OCI-LY3 (cell line): ENCODE measurements around the gene ABHD17B.

Experiments
- H2AFZ ChIP-seq: fragments of 200-600, 300-600 bp; shearing (Covaris generic); 2 replicates; pipeline ENCODE4 v1.6.0; 2014; ENCODE audit warnings: antibody characterized with exemption, low read depth, low read length
- H3K27ac ChIP-seq: fragments of 200-600, 300-600 bp; sonication (generic); 2 replicates; pipeline ENCODE4 v1.5.1; 2014; ENCODE audit warnings: mild to moderate bottlenecking, low read length, moderate library complexity, mixed read lengths
- H3K27me3 ChIP-seq: fragments of 200-600, 300-600 bp; sonication (generic); 2 replicates; pipeline ENCODE4 v1.6.1; 2014; ENCODE audit warnings: low read depth, low read length, mixed read lengths
- H3K36me3 ChIP-seq: fragments of 200-600, 300-600 bp; sonication (generic); replicated peaks from 2 replicates; pipeline ENCODE3; 2014; ENCODE audit warnings: low read depth, low read length, mixed read lengths
- H3K4me1 ChIP-seq: fragments of 300-600, 200-600 bp; sonication (generic); 2 replicates; pipeline ENCODE4 v1.6.1; 2014; ENCODE audit warnings: low read length, mixed read lengths
- H3K4me2 ChIP-seq: fragments of 200-600, 300-600 bp; sonication (generic); 2 replicates; pipeline ENCODE4 v1.6.1; 2014; ENCODE audit warnings: low read length, mixed read lengths
- H3K4me3 ChIP-seq: fragments of 300-600, 200-600 bp; sonication (generic); 2 replicates; pipeline ENCODE4 v1.5.1; 2014; ENCODE audit warnings: antibody characterized with exemption, mild to moderate bottlenecking, low read length, moderate library complexity
- H3K79me2 ChIP-seq: fragments of 300-600, 200-600 bp; shearing (Covaris generic); 2 replicates; pipeline ENCODE4 v1.6.1; 2014; ENCODE audit warnings: mild to moderate bottlenecking, low read length, mixed read lengths
- H3K9ac ChIP-seq: fragments of 300-600, 200-600 bp; shearing (Covaris generic); 2 replicates; pipeline ENCODE4 v1.6.0; 2014; ENCODE audit warnings: mild to moderate bottlenecking, low read length, moderate library complexity
- H3K9me3 ChIP-seq: fragments of 200-600, 300-600 bp; shearing (Covaris generic); 2 replicates; pipeline ENCODE4 v1.6.1; 2014; ENCODE audit warnings: low read length, mixed read lengths; ENCODE audit not compliant: insufficient read depth
- H4K20me1 ChIP-seq: fragments of 200-600, 300-600 bp; sonication (generic); 2 replicates; pipeline ENCODE4 v1.6.1; 2016; ENCODE audit warnings: low read length, mixed read lengths; ENCODE audit not compliant: insufficient read depth
- EZH2phosphoT487 ChIP-seq: fragments of 200-600 bp; shearing (Covaris generic); IDR thresholded peaks from 2 replicates; pipeline ENCODE4 v1.6.1; 2018; ENCODE audit warnings: antibody characterized with exemption, mixed run types, low read depth
- TF ChIP-seq, protein P1 (sequence below): fragments of 200-600, 300-600 bp; sonication (generic); IDR thresholded peaks from 2 replicates; pipeline ENCODE4 v1.5.1; 2014; ENCODE audit warnings: antibody characterized with exemption, low read length, low read depth

ABHD17B gene

GRCh38 chr9:71936066-71936465 is 25.1 kb upstream of the ABHD17B start:
- no peak overlapping the region for H3K27ac ChIP-seq
- H3K36me3 ChIP-seq = peaks cover 3% of the 10 kb centered on the region
- no peak overlapping the region for H2AFZ ChIP-seq
- H4K20me1 ChIP-seq = no peaks in the 10 kb centered on the region
- no peak overlapping the region for H3K4me2 ChIP-seq
- no peak for TF ChIP-seq EZH2phosphoT487
- TF ChIP-seq, protein P1, sequence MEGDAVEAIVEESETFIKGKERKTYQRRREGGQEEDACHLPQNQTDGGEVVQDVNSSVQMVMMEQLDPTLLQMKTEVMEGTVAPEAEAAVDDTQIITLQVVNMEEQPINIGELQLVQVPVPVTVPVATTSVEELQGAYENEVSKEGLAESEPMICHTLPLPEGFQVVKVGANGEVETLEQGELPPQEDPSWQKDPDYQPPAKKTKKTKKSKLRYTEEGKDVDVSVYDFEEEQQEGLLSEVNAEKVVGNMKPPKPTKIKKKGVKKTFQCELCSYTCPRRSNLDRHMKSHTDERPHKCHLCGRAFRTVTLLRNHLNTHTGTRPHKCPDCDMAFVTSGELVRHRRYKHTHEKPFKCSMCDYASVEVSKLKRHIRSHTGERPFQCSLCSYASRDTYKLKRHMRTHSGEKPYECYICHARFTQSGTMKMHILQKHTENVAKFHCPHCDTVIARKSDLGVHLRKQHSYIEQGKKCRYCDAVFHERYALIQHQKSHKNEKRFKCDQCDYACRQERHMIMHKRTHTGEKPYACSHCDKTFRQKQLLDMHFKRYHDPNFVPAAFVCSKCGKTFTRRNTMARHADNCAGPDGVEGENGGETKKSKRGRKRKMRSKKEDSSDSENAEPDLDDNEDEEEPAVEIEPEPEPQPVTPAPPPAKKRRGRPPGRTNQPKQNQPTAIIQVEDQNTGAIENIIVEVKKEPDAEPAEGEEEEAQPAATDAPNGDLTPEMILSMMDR = no peak
- no peaks in the 10 kb centered on the region for H3K9me3 ChIP-seq
- no peak overlapping the region for H3K9ac ChIP-seq
- peaks cover 5% of the 10 kb centered on the region for H3K4me1 ChIP-seq
- H3K27me3 ChIP-seq = no peaks in the 10 kb centered on the region
- no peak overlapping the region for H3K4me3 ChIP-seq
- H3K79me2 ChIP-seq = no peaks in the 10 kb centered on the region; the same call in 1 of the 2 replicates

GRCh38 chr9:71931166-71931565 is 20.2 kb upstream of the ABHD17B start:
- TF ChIP-seq, protein P1 = no peak
- TF ChIP-seq EZH2phosphoT487 = no peak
- no peaks in the 10 kb centered on the region for H4K20me1 ChIP-seq
- H3K4me2 ChIP-seq = no peak overlapping the region

GRCh38 chr9:71929791-71930440 is 18.9 kb upstream of the ABHD17B start:
- no peaks in the 10 kb centered on the region for H3K27me3 ChIP-seq
- no peak overlapping the region for H2AFZ ChIP-seq
- no peaks in the 10 kb centered on the region for H3K9me3 ChIP-seq
- no peak overlapping the region for H3K27ac ChIP-seq
- TF ChIP-seq, protein P1 = no peak
- TF ChIP-seq EZH2phosphoT487 = no peak
- no peaks in the 10 kb centered on the region for H3K79me2 ChIP-seq
- H3K9ac ChIP-seq = no peak overlapping the region
- H3K4me2 ChIP-seq = no peak overlapping the region
- H3K36me3 ChIP-seq = peaks cover 3% of the 10 kb centered on the region
- no peaks in the 10 kb centered on the region for H4K20me1 ChIP-seq
- H3K4me1 ChIP-seq = no peaks in the 10 kb centered on the region
- H3K4me3 ChIP-seq = no peak overlapping the region

More at GRCh38 chr9:71931166-71931565, 20.2 kb upstream of the ABHD17B start:
- Histone ChIP-seq H3K27me3 (no peaks in the 10 kb centered on the region), H3K4me1 (no peaks in the 10 kb centered on the region), H3K9me3 (no peaks in the 10 kb centered on the region), H2AFZ (no peak overlapping the region), H3K27ac (no peak overlapping the region), H3K4me3 (no peak overlapping the region), H3K9ac (no peak overlapping the region), H3K36me3 (peaks cover 3% of the 10 kb centered on the region), H3K79me2 (no peaks in the 10 kb centered on the region)

DNA sequence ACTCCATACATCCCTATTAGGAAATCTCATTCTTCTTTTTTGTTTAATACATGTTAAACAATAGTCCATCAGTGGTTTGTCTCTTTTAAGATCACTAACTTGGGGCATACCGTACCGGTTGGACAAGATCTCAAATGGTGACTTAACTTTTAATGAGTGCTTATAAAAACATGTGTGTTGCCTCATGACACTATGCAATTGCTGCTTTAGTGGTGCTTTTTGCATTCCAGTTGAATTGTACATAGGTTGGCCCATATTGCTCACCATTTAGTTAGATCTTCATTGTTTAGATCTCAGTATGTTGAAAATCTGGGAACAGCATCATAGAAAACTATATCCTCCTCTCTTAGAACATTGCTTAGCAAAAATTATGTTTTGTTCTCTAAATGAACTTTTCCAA is 18.2 kb upstream of the ABHD17B start:
- no peak overlapping the region for H3K4me3 ChIP-seq
- peaks cover 3% of the 10 kb centered on the region for H3K36me3 ChIP-seq
- no peaks in the 10 kb centered on the region for H3K27me3 ChIP-seq
- no peak overlapping the region for H2AFZ ChIP-seq
- H3K4me2 ChIP-seq = no peak overlapping the region
- H3K9ac ChIP-seq = no peak overlapping the region
- no peaks in the 10 kb centered on the region for H3K4me1 ChIP-seq
- no peaks in the 10 kb centered on the region for H3K9me3 ChIP-seq
- no peaks in the 10 kb centered on the region for H3K79me2 ChIP-seq
- no peak overlapping the region for H3K27ac ChIP-seq
- no peaks in the 10 kb centered on the region for H4K20me1 ChIP-seq
- TF ChIP-seq EZH2phosphoT487 = no peak
- TF ChIP-seq, protein P1 = no peak
